Inferior parietal cortex (tissue), 1 donor: ENCODE results near the gene SLC6A2.

Source experiments
- DNase-seq: peaks from one replicate; pipeline ENCODE4 v3.0.0-alpha.2; 2016; ENCODE audit errors: extremely low spot score

The SLC6A2 gene

DNA sequence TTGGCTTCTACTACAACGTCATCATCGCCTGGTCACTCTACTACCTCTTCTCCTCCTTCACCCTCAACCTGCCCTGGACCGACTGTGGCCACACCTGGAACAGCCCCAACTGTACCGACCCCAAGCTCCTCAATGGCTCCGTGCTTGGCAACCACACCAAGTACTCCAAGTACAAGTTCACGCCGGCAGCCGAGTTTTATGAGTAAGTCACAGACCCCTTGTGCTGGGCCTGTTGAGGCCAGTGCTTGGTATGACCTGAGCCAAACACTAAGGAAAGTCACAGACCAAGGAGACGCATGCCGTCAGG lies 16.1 kb downstream of the SLC6A2 start:
- DNase-seq, result no peak

DNA sequence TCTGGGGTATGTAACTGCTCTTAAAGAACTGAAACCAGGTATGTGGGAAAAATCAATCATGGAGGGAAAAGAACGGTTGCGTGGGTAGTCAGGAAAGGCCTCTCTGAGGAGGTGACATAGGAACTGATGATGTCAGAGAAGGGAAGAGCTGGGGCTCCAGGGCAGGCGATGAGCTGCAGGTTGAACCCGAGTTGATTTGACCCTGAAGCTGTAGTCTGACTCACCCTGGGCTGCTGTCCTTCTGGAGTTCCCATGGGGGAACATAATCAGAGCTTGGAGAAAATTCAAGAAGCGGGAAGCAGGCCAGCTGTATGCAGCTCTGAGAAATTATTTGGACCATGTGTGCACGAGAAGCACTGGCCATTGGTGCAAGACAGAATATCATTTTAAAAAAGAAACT lies 16.7 kb downstream of the SLC6A2 start:
- no peak for DNase-seq

DNA sequence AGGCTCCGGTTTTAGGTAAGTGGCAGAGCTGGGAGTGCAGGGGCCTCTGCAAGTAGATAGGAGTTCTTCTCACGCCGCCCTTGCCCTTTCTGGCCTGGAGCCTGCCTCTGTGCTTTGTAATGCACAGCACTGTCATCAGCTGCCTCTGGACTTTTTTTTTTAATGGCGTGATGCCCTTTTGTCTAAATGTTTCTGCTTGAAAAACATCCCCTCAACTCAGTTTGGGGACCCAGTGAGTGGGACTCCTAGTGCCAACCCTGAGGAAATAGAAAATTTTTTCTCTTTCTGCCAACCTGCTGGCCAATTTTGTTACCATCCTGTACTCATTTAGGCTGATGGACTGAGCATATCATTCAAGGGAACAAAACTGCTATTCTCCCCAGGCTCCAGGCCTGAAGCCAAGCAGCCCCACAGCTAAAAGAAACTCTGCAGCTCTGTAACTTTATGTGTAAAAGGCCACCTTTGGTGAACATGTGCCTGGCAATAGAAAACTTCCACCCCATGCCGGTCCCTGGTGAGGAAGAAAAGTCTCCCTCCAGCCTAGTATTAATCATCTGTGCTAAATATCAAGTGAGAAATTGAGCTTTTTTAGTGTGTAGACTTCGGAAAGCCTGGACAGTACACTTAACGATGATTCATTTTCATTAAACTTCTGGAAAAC lies 22.5 kb downstream of the SLC6A2 start:
- DNase-seq, result peak; percentile 74

- no peak for DNase-seq
These were observed 26.3 kb downstream of the SLC6A2 start for GRCh38 chr16:55682086-55682485.

GRCh38 chr16:55685973-55686372 lies 30.2 kb downstream of the SLC6A2 start:
- no peak for DNase-seq

GRCh38 chr16:55686671-55687070 lies 30.9 kb downstream of the SLC6A2 start:
- no peak for DNase-seq

GRCh38 chr16:55687802-55688201 lies 32.0 kb downstream of the SLC6A2 start:
- DNase-seq, result no peak

DNA sequence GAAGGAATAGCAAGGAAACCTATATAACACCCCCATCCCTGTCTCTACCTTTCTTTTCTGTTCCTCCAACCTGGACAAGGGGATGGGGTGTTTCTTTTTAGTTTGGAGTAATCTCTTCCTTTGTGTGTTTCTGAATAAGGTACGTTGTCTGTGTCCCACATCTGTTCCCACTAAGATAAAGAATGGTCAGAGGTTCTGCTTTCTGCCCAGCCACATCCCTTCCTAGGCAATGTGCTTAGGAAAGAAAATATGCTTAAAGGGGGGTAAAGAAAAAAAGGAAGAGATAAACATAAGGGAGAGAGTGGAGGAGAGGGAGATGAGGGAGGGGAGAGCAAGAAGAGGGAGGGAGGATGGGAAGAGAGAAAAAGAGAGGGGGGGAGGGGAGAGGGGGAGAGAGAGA lies 35.1 kb downstream of the SLC6A2 start:
- no peak for DNase-seq

- no peak for DNase-seq
These were observed 36.0 kb downstream of the SLC6A2 start for GRCh38 chr16:55691771-55692170.

DNA sequence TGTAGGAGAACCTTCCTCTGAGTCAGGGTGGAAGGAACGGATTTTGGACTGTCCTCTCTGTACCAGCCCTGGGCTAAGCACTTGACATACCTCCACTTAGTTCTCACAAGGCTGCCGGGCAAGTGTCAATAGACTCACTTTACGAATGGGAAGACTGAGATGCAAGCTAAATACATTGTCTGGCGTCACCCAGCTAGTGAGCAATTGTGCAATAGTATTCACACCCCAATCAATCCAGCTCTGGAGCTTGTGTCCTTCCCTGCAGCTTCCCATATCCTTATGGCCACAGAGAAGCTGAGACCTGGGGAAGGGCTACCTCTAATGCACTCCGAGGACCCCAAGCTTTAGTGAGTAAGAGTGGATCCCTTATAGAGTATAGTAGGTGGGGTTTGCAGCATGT lies 39.8 kb downstream of the SLC6A2 start:
- DNase-seq, result no peak

- DNase-seq, result no peak
These were observed 42.1 kb downstream of the SLC6A2 start for GRCh38 chr16:55697867-55698266.

- DNase-seq, result no peak
These were observed 42.5 kb downstream of the SLC6A2 start for GRCh38 chr16:55698331-55698730.

DNA sequence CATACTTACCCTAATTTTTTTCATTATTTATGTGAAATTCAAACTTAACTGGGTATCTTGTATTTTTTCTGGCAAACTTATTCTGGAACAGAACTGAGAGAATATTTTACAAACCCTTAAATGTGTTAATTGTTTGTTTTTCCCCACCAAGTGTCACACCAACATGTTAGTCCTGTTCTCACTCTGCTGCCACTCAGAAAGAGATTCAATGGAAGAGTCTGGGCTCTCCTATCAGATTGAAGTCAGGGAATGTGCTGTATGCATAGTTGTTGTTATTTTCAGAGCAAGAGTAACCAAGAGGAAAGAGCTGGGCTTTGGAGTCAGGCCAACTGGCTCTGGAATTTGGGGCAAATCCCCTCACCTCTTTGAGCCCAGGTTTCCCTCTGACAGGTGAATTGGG lies 43.2 kb downstream of the SLC6A2 start:
- DNase-seq, result no peak

GRCh38 chr16:55699616-55700015 lies 43.8 kb downstream of the SLC6A2 start:
- no peak for DNase-seq

- DNase-seq, result no peak
These were observed 44.3 kb downstream of the SLC6A2 start for GRCh38 chr16:55700067-55700466.

- DNase-seq, result no peak
These were observed 45.2 kb downstream of the SLC6A2 start for GRCh38 chr16:55700961-55701360.

- no peak for DNase-seq
These were observed 45.9 kb downstream of the SLC6A2 start for GRCh38 chr16:55701442-55702319.

GRCh38 chr16:55703003-55704001 lies 47.5 kb downstream of the SLC6A2 start:
- peak; percentile 85 for DNase-seq

DNA sequence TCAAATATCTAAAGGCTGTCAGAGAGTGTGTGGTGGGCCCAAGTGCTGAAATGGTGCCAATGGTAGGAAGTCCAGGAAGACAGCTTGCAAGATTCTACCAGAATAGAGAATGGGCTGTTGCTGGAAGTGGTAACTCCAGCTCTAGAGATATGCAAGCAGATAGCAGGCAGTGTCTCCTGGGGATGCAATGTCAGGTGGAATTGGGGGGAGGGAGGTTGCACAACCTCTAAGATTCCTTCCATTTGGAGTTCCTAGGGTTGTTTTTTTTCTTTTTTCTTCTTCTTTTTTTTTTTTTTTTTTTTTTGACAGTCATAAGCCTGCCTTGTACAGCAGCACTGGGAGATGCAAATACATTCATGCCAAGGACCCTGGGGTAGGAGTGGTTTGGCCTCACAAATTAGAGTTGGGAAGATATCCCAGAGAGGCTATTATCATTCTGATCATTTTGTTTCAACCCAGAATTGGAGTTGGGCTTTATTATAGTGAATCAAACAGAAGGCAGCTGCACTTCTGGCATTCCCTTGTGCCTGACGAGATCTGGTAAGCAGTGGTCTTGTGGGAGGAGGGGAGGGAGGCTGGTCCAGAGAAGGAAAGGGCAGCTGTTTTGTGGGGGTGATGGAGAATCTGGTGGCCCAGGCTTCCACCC lies 51.1 kb downstream of the SLC6A2 start:
- DNase-seq, result no peak

DNA sequence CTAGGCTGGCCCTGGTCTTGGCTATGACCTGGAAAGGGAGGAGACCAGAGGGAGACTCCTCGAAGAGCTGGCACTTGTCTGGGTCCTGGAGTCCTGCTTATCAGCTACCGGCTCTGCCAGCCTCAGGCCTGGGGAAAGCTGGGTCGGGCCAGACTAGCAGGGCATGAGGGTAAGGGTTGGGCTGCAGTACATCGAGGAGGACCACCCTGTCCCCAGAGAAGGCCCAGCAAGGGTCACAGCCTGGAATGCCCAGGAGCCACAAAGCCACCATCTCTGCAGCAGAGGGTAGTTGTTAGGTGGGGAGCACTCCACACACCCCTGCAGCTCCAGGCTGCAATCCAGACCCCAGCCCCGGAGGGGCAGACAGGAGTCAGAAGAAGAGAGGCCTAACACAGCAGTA lies 54.0 kb downstream of the SLC6A2 start:
- DNase-seq, result no peak

- no peak for DNase-seq
These were observed 54.7 kb downstream of the SLC6A2 start for GRCh38 chr16:55710466-55710865.
